Gastroesophageal sphincter (tissue), 4 donors: ENCODE results near the gene SYT11. TPM values are rescaled to one million over a fixed set of nuclear protein-coding genes. Genes with fewer than 3 reads are reported as not detected.
"Not testable (repeated sequence)": the region's sequence is repeated elsewhere in the genome, so short reads cannot be mapped to it uniquely, and the experiment has no call there.

ENCODE experiments used
- ATAC-seq: fragments of 150-250 bp; one replicate; pipeline ENCODE4 v1.9.1; 2016; ENCODE audit warnings: mild to moderate bottlenecking, moderate library complexity
- H3K27ac ChIP-seq, 4 donors: fragments of 200-600 bp; sonication (generic) in 3 of 4; 1 replicate in 3 of 4; 2 replicates in 1 of 4; pipeline ENCODE4 v1.5.1; 2016 to 2019
- H3K27me3 ChIP-seq: fragments of 200-600 bp; sonication (generic); one replicate; pipeline ENCODE4 v1.5.1; 2019
- H3K36me3 ChIP-seq, 2 donors: fragments of 200-600 bp; sonication (generic); one replicate each; pipeline ENCODE4 v1.5.1; 2019; ENCODE audit warnings: control low read depth in 1 of 2
- H3K4me1 ChIP-seq, 3 donors: fragments of 200-600 bp; sonication (generic); 1 replicate in 2 of 3; 2 replicates in 1 of 3; pipeline ENCODE4 v1.5.1; 2016 to 2019; ENCODE audit warnings: control low read depth in 2 of 3
- H3K4me3 ChIP-seq, 2 donors: fragments of 200-600 bp; sonication (generic); one replicate each; pipeline ENCODE4 v1.5.1; 2019; ENCODE audit warnings: mild to moderate bottlenecking in 1 of 2, moderate library complexity in 1 of 2
- H3K9me3 ChIP-seq, 3 donors: fragments of 200-600 bp; sonication (generic); one replicate each; pipeline ENCODE4 v1.5.1; 2017 to 2019; ENCODE audit warnings: control low read depth in 2 of 3
- EP300 ChIP-seq: sonication (generic); formaldehyde crosslinking; IDR thresholded peaks from one replicate; pipeline ENCODE4 v1.6.1; 2017; ENCODE audit warnings: antibody characterized with exemption, mild to moderate bottlenecking
- POLR2A ChIP-seq, 2 donors: fragments of 450-650 bp; IDR thresholded peaks; one replicate each; pipeline ENCODE4 v1.6.1; 2017; ENCODE audit warnings: antibody characterized with exemption in 2 of 2, mild to moderate bottlenecking in 2 of 2, moderate library complexity in 1 of 2
- POLR2AphosphoS5 ChIP-seq: sonication (generic); formaldehyde crosslinking; IDR thresholded peaks from one replicate; pipeline ENCODE4 v1.6.1; 2017; ENCODE audit warnings: antibody characterized with exemption
- WGBS, 2 donors: methylation state at CpG; one replicate each; pipeline ENCODE4 v1.1.5; 2018; ENCODE audit warnings: low coverage in 1 of 2; 5-methylcytosine and 5-hydroxymethylcytosine counted together
- total RNA-seq, 4 donors: library from RNA; depleted of rRNA; stranded (reverse); fragments of >200 nt; gene quantifications; one replicate each; pipeline ENCODE4 v1.1.0, GENCODE V29; 2016
- TF ChIP-seq, protein P1 (sequence below), 4 experiments: fragments of 200-600 bp in 2 of 4; fragments of 450-650 bp in 2 of 4; sonication (generic) in 1 of 4; IDR thresholded peaks; one replicate each; pipeline ENCODE4 v1.5.1; 2017 to 2019; ENCODE audit warnings: antibody characterized with exemption in 4 of 4, mild to moderate bottlenecking in 2 of 4, moderate library complexity in 2 of 4

SYT11 gene
- total RNA-seq, 4 donors from 2014 or later, result 10.4 to 25.7 (median 19.7) TPM

DNA sequence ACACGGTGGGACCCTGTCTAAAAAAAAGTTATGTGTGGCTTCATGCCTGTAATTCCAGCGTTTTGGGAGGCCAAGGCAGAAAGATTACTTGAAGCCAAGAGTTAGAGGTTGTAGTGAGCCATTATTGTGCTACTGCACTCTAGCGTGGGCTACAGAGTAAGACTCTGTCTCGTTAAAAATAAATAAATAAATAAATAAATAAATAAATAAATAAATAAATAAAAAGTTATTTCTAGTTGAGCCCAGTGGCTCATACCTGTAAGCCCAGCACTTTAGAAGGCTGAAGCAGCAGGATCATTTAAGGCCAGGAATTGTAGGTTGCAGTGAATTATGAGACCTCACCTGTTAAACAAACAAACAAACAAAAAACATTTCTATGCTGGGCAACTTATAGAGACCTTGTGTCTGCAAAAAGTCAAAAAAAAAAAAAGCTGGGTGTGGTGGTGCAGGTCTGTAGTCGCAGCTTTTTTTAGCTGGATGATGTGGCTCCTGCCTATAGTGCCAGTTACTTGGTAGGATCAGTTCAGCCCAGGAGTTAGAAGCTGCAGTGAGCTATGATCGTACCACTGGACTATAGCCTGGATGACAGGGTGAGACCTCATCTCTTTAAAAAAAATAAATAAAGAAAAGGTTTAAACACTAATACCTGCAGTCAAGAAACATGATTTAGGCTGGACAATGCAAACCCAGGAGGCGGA lies 27.9 kb upstream of the SYT11 start:
- Histone ChIP-seq H3K9me3 (no peaks in the 10 kb centered on the region), H3K36me3 (peaks cover 0 to 14% of the 10 kb centered on the region in 2 donors), H3K4me3 (no peak overlapping the region), H3K27ac (no peak overlapping the region), H3K27me3 (no peaks in the 10 kb centered on the region), H3K4me1 (peaks cover 0 to 5% (median 0%) of the 10 kb centered on the region in 3 donors)
- WGBS, 2 donors, result 97 to 100% methylated on average over 2 to 7 of the region's 7 CpGs
- ATAC-seq, result no peak
- TF ChIP-seq EP300 (no peak), POLR2AphosphoS5 (no peak), POLR2A (IDR thresholded peaks at IDR 0.05) (no peak)
- TF ChIP-seq, protein P1, sequence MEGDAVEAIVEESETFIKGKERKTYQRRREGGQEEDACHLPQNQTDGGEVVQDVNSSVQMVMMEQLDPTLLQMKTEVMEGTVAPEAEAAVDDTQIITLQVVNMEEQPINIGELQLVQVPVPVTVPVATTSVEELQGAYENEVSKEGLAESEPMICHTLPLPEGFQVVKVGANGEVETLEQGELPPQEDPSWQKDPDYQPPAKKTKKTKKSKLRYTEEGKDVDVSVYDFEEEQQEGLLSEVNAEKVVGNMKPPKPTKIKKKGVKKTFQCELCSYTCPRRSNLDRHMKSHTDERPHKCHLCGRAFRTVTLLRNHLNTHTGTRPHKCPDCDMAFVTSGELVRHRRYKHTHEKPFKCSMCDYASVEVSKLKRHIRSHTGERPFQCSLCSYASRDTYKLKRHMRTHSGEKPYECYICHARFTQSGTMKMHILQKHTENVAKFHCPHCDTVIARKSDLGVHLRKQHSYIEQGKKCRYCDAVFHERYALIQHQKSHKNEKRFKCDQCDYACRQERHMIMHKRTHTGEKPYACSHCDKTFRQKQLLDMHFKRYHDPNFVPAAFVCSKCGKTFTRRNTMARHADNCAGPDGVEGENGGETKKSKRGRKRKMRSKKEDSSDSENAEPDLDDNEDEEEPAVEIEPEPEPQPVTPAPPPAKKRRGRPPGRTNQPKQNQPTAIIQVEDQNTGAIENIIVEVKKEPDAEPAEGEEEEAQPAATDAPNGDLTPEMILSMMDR (IDR thresholded peaks at IDR 0.05), result no peak

- H3K36me3 ChIP-seq, result peaks cover 0 to 3% of the 10 kb centered on the region in 2 donors
- no peak overlapping the region for H3K27ac ChIP-seq
- H3K4me1 ChIP-seq, result peaks cover 0 to 5% (median 0%) of the 10 kb centered on the region in 3 donors
- 100% methylated on average over 1 of the region's 1 CpG for WGBS, 2 donors
- TF ChIP-seq, protein P1 (IDR thresholded peaks at IDR 0.05), result no peak
- TF ChIP-seq POLR2A (IDR thresholded peaks at IDR 0.05) (no peak), POLR2AphosphoS5 (no peak), EP300 (no peak)
- no peak overlapping the region for H3K4me3 ChIP-seq
- ATAC-seq, result no peak
- H3K9me3 ChIP-seq, result no peaks in the 10 kb centered on the region
- H3K27me3 ChIP-seq, result no peaks in the 10 kb centered on the region
These were observed 25.6 kb upstream of the SYT11 start for GRCh38 chr1:155833665-155834295.

GRCh38 chr1:155834296-155834926 lies 25.0 kb upstream of the SYT11 start:
- Histone ChIP-seq H3K27me3 (no peaks in the 10 kb centered on the region), H3K36me3 (peaks cover 0 to 3% of the 10 kb centered on the region in 2 donors), H3K4me3 (no peak overlapping the region), H3K27ac (no peak overlapping the region), H3K4me1 (peaks cover 0 to 5% (median 0%) of the 10 kb centered on the region in 3 donors), H3K9me3 (no peaks in the 10 kb centered on the region)
- 80 to 100% methylated on average over 1 of the region's 11 CpGs for WGBS, 2 donors
- no peak for TF ChIP-seq EP300
- no peak for TF ChIP-seq POLR2AphosphoS5
- TF ChIP-seq, protein P1 (IDR thresholded peaks at IDR 0.05), result no peak
- no peak for TF ChIP-seq POLR2A (IDR thresholded peaks at IDR 0.05)
- no peak for ATAC-seq

DNA sequence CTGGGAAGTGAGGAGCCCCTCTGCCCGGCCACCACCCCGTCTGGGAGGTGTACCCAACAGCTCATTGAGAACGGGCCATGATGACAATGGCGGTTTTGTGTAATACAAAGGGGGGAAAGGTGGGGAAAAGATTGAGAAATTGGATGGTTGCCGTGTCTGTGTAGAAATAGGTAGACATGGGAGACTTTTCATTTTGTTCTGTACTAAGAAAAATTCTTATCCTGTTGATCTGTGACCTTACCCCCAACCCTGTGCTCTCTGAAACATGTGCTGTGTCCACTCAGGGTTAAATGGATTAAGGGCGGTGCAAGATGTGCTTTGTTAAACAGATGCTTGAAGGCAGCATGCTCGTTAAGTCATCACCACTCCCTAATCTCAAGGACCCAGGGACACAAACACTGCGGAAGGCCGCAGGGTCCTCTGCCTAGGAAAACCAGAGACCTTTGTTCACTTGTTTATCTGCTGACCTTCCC lies 24.4 kb upstream of the SYT11 start:
- 93% methylated on average over 2 of the region's 9 CpGs; no CpG with 5 or more reads in 1 of the 2 donors for WGBS, 2 donors
- H3K4me3 ChIP-seq, H3K36me3 ChIP-seq, H3K27ac ChIP-seq, H3K27me3 ChIP-seq, ATAC-seq, H3K4me1 ChIP-seq, H3K9me3 ChIP-seq: not testable (repeated sequence)

GRCh38 chr1:155835548-155835947 lies 23.8 kb upstream of the SYT11 start:
- WGBS, 2 donors, result 88 to 96% methylated on average over 3 to 5 of the region's 6 CpGs
- H3K9me3 ChIP-seq, result no peaks in the 10 kb centered on the region
- no peak overlapping the region for H3K27ac ChIP-seq
- peaks cover 0 to 5% (median 0%) of the 10 kb centered on the region in 3 donors for H3K4me1 ChIP-seq
- TF ChIP-seq POLR2AphosphoS5 (no peak), POLR2A (IDR thresholded peaks at IDR 0.05) (no peak), EP300 (no peak)
- TF ChIP-seq, protein P1 (IDR thresholded peaks at IDR 0.05), result no peak
- no peaks in the 10 kb centered on the region for H3K27me3 ChIP-seq
- H3K36me3 ChIP-seq, result peaks cover 0 to 3% of the 10 kb centered on the region in 2 donors
- ATAC-seq, result no peak
- H3K4me3 ChIP-seq, result no peak overlapping the region
